Kidney glomerular epithelial cell (primary cell): ENCODE results near the gene ALDH1L1.
"Not testable (repeated sequence)": the region's sequence is repeated elsewhere in the genome, so short reads cannot be mapped to it uniquely, and the experiment has no call there.

Source experiments
- DNase-seq: peaks from one replicate; lab custom pipeline; 2025; lab: John Stamatoyannopoulos, UW

The ALDH1L1 gene

DNA sequence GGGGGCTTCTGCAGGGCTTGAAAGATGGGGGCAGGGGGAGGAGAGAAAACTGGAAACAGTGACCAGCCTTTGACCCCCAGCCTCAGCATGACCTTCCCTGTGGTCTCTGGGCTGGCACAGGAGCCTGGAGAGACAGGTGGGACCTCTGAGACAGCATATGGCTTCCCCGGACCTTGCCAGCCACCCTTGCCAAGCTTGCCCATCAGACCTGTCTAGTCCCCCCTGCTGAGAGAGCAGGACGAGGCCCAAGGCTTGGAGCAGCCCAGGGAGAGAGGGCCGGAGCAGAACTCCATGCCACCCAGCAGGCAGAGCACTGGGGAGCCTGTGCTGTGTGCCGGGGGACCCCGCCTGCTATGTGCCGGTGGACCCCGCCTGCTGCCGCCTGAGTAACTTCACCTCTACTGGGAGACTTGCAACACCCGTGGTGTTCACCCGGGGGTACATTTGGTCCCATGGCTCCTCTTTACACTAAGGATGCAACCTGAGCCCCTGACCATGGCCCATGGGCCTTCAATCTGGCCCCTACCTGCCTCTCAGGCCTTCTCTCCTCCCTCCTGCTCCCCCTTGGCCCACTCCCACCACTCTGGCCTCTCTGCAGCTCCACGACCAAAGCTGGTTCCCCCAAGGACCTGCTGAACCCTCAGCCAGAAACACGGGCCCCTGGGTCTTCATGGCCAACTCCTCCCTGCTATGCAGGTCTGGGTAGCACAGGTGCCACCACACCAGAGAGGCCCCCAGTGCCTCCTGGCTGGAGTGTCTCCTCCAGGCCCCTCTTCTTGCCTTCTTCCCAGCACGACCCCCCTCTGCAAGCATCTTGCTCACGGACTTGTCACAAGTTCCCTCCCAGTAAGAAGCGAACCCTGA is 75.4 kb downstream of the ALDH1L1 start:
- DNase-seq = no peak

DNA sequence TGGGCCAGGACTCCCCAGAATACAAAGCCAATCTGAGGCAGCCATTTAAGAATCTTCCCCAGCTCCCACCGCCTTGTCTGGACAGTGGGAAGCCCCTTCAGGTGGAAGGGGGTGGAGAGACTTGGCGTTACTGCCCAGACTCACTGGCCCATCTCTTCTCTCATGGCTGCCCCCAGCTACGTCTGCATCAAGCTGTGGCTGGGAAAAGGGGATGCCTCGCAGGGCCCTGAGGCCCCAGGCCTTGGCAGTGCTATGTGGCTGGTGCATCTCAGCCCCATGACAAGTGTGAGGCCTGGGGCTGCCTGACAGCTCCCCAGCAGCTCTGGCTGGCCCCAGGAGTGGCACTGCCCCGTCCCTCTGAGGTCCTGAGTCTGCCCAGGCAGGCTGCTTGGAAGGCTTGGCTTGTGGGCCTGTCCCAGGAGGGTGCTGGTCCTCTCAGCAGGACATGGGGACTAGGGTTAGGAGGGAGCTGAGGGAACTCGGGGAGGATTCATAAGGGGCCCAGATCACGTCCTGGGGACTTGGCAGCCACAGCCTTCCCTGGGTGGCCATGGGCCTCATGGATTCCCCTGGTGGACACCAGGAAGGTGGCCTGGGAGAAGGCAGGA is 76.3 kb downstream of the ALDH1L1 start:
- no peak for DNase-seq

DNA sequence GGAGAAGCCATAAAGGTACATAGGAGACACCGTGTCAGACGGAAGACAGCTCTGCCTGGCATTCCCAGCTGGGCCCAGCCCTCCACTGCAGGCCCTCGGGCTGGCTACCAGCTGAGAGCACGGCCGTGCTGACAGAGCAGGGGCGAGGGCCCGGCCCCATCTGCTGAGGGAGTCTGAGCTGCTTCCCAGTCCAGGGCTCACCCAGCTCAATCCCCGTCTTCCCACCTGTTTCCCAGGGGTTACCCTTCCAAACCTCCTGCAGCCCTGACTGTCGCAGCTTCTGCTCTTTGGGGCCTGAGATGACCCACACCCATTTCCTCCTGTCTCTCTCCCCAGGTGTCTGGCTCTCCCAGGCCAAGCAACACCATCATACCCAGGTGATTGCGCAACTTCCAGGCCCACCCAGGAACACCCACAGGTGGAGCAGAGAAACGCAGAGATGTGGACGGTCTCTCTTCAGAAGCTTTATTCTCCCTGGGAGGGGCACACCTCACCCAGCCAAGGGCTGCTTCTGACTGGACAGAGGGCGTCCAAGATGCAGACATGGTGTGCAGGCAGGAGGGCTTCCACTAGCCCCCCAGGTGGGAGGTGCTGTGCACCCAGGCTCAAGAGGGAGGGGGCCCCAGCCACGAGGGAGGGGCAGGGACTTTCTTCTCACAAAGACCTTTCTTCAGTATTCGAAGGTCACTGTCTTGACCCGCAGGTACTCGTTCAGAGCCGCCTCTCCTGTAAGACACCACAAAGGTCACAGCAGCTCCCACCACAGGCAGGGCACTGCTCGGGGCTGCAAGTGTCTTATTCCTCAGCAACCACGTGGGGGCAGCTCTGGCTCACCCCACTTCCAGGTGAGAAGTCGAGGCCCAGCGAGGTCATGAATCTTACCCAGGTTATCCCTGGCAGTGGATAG is 77.0 kb downstream of the ALDH1L1 start:
- no peak for DNase-seq

DNA sequence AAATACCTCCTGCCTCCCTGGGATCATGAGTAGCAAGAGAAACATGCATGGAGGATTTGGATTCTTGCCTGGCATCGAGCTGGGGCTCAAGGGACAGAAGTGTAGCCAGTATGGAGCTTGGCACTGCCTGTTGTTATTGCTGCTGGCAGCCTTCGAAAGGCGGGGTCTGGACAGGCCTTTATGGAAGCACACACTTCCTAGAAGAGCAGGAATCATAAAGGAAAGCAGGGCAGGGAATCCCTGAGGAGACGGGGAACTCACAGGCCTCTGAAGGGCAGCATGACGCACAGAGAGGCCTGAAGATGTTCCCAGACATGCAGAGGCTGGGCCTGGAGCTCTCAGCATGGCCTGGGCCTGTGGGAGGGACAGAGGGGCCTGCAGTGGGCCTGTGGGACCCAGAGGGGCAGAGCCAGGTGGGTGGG is 77.8 kb downstream of the ALDH1L1 start:
- no peak for DNase-seq

DNA sequence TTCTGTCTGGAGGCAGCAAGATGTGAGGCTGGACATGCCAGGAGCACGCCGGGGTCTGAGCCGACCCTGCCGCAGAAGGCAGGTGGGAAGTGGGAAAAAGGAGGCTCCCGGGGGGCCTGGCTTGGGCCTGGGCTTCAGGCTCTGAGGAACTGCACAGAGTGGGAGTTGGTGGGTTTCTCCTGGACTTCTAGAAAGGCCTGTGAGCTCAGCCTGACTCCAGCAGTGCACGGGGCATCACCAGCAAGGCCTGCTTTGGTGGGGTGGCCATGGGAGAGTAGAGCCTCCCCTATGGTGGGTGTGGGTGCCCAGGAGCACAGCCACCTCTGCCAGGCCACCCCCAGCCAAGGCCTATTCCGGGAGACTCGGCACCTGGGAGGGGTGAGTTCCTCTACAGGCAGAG is 78.4 kb downstream of the ALDH1L1 start:
- DNase-seq = no peak

DNA sequence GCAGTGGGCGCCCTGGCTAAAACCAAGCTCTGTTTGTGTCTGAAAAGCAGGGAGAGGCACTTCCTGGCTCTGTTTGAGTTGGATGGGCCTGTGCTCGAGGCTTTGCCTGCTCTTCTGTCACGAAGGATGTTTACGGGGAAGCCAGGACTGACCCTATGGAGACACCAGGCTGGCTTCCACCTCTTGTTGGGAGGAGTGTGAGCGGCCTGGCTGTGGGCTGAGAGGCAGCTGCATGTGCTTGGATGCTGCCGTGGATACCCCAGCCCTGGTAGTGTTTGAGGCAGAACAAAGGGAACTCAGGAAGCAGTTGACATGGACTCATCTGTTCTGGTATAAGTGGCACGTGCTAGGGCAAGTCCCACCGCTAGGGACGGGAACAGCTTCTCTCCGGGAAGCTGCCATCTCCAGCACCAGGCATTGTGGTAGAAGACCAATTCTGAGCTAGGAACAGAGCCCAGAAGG is 78.8 kb downstream of the ALDH1L1 start:
- no peak for DNase-seq

DNA sequence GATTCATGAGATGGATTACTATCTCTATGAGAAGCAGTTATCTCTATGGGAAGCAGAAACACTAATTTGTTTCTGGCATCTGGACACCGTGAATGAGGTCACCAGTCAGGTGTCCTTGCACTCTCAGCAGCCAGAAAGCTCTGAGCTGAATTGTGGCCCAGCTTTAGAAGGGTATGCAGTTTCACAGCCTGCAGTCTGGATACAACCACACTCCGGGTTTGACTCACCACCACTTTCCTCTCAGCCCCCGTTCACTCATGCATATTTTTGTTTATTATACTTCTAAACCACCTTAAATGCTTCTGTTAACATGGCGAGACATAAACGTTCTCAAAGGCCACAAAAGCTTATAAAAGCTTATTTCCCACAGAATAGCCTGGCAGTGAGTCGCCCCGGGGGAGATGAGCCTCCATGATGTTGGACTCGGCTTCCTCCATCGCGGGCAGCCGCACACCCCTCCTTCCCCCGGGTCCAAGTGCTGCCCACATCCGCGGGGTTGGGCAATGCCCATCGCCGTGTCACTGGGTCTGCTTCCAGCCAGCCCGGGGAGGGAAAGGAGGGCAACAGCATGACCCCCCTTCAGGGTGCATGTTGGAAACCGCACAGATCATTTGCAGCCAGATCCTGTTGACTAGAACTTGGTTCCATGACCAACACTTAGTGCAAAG is 79.6 kb downstream of the ALDH1L1 start:
- no peak for DNase-seq

DNA sequence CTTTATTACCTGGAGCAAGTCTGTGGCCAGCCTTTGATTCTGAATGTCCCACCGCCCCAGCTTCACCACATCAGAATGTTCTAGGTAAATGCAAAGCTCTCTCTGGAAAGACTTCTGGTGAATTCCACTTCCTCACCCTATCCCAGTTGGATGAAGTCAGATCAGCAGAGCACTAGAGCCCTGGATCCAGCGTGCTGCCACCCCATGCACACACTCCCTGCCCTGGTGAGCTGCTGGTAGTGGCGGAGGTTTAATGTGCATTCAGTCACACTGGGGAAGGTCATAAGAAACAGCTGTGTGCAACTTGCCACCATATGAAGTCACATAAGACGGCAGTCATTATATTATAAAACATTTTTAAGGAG is 80.1 kb downstream of the ALDH1L1 start:
- no peak for DNase-seq

DNA sequence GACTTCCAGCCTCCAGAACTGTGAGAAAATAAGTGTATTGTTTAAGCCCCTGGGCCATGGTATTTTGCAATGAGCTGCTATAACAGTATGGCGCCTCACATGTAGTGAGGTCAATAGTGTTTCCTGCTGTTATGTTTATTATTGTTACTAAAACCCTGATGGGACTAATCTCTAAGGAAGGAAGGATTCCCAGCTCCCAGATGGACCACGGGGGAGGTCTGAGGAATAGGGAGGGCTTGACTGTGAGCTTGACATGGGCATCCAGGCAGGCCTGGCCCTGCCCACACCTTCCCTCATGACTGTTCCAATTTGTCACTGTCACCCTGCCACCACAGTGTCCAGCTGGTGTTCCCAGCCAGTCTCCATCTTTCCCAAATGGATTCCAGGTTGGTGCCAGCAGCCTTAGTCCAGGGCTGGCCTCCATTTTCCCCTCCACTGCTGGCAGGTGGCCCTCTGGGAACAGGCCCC is 82.0 kb downstream of the ALDH1L1 start:
- DNase-seq = no peak

DNA sequence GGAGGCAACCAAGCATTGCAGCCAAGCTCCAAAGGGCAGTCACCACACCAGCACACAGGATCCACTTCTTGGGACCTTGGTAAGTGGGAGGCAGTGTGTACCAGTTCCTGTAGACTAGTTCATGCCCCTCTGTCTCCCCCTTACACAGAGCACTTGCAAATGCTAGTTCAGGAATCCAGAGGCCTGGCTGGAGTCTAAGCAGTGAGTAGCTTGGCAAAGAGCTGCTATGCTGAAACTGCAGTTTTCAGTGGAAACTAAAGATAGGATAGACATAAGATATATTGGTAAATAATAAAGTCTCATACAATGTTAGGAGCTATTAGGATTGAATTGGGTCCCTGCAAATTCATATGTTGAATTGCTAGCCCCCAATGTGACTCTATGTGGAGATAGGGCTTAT is 82.6 kb downstream of the ALDH1L1 start:
- DNase-seq = no peak

DNA sequence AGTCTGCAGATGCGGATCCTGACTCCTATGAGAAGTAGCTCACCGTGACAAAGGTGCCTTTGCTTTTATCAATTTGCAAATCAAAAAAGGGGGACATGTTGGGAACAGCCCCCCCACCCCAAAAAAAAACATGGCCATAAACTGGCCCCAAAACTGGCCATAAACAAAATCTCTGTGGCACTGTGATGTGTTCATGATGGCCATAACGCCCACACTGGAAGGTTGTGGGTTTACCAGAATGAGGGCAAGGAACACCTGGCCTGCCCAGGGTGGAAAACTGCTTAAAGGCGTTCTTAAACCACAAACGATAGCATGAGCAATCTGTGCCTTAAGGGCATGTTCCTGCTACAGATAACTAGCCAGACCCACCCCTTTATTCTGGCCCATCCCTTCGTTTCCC is 84.1 kb downstream of the ALDH1L1 start:
- not testable (repeated sequence) for DNase-seq

DNA sequence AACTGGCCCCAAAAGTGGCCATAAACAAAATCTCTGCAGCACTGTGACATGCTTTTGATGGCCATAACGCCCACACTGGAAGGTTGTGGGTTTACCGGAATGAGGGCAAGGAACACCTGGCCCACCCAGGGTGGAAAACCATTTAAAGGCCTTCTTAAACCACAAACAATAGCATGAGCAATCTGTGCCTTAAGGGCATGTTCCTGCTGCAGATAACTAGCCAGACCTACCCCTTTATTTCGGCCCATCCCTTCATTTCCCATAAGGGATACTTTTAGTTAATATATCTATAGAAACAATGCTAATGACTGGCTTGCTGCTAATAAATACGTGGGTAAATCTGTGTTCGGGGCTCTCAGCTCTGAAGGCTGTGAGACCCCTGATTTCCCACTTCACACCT is 88.3 kb downstream of the ALDH1L1 start:
- not testable (repeated sequence) for DNase-seq

DNA sequence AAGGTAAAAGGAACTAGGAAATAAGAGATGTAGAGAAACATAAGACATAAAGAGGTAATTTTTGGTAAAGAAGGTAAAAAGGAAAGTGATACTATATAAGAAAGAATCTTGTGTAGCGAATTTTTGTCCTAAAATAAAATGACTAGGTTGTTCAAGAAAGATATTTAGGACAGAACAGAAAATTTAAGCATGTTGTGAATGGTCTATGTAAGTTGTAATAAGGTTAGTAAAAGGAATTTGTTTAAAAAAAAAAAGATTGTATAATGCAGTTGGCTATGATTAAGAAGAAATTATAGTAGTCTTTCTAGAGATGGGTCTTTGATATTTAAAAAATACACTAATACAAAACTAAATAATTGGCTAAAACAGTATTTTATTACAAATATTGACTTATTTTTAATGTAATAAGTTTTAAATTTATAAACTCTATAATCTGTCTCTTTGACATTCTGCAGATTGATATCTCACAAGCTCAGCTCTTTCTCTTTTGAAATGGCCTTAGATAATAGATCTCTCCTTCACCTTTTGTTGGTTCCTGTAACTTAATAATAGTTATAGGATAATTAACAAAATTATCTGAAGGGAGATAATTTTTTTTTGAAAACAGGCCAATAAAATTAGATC is 92.7 kb downstream of the ALDH1L1 start:
- DNase-seq = no peak

DNA sequence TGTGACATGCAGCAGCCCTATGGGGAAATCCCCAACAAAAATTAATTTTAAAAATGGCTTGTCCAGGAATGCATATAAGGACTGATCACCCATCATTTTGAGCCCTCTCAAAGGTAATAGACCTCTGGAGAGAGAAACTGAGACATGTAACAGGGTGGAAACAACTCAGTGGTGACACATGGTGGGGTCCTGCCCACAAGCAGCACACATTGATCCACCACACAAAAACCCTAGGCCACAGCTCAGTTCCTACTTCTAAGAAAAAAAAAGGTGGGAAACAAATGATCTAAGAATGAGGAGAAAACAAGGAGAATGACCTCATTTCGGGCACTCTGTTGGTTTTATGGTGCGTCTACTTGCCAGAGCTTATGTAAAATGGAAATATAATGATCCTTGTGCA is 94.5 kb downstream of the ALDH1L1 start:
- DNase-seq = no peak

DNA sequence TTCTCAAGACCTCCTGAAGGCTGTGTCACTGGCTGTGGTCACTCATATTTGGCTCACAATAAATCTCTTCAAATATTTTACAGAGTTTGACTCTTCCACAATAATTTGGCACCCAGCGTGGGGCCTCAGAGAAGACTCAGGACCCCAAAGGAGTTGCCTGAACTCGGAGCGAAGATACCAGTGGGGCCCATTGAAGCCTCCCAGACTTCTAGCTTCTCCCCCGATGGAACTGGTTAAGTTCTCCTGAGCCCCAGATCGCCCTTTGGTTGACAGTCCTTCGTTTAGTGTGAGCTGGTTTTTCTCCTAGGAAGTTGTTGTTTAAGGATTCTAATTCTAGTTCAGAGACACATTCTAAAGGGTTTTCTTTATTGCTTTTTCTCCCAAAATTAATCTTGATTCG is 95.1 kb downstream of the ALDH1L1 start:
- DNase-seq = no peak

DNA sequence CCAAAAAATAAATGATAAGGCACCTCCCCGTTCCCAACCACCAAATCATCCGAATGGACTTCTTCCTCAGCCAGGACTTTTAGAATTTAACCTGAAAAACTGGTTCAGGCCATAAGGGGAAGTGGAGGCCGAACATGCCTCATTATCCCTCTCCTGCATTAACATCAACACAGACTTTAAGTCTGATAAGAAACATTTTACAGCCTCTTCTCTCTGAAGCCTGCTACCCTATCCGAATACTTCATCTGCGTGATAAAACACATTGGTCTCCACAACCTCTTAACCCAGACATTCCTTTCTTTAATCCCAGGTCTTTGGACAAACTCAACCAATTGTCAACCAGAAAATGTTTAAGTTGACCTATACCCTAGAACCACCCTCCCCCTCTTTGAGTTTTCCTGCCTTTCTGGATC is 95.6 kb downstream of the ALDH1L1 start:
- DNase-seq = no peak

DNA sequence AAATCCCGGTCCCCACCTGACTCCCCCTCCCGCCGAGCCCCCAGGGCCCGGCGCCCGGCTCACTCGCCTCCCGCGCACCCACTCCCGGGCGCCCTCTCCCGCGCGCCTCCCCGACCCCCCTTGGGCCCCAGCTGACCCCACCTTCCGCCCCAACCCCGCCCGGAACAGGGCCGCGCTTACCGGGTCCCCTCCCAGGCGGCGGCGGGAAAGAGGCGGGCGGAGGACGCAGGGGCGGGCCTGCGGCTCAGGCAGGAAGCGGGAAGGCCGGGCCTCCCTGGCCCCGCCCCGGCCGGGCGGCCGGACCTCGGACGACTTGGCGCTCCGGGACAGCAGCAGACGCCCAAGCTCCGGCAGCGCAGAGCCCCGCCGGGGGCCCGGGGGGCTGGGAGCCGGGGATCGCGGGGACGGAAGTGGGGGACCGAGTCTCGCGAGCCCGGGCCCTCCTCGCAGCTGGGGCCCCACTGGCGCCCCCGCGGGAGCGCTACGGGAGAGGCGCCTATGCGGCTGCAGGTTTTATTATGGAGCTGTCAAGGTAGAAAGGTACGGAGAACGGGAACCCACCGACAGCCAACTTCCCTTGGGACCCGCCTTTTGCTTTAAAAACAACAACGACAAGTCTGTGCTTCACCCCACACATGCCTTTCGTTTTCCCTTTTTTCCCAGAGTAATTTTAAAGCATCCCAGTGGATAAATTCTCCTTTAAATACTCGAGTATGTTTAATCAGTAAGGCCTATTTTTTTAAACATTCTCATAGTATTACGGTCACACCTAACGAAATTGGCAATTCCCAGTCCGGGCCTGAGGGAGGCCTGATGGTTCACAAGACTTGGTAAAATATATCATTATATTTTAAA is 96.2 kb downstream of the ALDH1L1 start, which contains the start of gene SLC41A3:
TSS of gene SLC41A3 (minus strand) at position 212 of the 855 bp plus-strand sequence. CDS start 15,905 bp downstream, outside the sequence.
- peak; percentile 76 for DNase-seq

DNA sequence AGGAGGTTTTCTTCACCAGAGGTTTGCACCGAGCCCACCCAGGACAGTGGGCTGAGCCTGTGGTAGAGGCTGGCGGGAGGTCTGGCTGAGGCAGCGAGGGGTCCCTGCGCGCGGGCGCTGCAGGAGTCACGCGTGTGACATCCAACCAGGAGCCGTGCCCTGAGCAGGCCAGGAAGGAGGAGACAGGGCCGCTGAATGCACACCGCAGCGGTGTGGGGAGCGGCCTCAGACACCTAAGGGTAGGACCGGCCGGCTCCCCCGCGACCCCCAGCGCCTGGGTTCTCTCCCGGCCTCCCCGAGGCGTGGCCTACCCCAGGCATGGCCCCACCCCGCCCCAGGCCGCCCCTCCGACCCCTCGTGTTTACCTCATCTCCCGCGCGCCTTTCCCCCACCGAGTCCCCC is 96.9 kb downstream of the ALDH1L1 start:
- peak; percentile 16 for DNase-seq

DNA sequence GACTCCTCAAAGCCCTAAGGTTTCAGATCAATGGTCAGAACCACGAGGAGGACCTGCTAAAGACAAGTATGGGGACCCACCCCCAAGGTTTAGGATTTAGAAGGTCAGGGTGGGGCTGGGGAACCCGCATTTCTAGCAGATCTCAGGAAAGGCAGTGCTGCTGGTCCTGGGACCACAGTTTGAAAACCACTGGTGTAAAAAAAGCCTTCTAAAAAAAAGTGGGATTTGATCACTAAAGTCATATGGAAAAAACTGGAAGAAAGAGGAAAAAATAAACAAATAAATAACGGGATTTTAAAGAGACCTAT is 97.3 kb downstream of the ALDH1L1 start:
- DNase-seq = no peak

DNA sequence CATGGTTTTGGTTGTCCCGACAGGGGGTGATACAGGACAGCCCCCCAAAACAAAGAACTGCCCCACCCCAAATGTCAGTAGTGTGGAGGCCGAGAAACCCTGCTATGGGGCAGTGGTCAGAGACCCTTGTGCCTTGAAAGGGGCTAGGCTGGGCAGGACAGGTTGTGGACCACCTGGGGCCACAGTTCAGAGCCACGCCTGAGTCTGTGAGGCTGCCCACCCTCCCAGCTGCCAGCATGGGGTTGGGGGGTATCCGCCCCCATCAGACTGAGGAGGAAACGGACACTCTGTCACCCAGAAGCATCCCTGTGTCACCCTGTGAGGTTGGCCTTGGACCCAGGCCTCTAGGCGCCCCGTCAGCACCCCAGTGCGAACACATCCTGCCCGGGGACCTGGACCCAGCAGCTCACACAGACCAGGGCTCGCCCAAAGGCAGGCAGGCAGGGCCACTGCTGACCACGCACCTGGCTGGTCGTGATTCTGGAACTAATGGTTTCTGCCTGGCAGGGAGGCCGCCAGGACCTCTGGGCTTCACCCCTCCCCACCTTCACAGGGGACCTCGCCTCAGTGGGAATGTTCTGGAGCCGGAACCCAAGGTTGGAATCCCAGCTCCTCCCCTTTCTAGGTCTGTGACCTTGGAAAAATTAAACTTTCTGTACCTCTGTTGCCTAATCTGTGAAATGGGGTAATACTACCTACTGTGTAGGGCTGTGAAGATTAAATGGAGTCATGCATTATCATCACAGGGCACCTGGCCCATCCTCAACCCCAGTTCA is 97.8 kb downstream of the ALDH1L1 start:
- DNase-seq = no peak
